Subcutaneous abdominal adipose tissue (tissue), 5 donors: ENCODE measurements around the gene DHX58.

Experiments
- H3K27ac ChIP-seq: one replicate; pipeline ENCODE4 v1.7.0; 2013; ENCODE audit warnings: low read depth, mild to moderate bottlenecking, inconsistent platforms, low read length, moderate library complexity
- H3K27me3 ChIP-seq, 5 donors: one replicate each; pipeline ENCODE4 v1.7.0; 2013; ENCODE audit warnings: low read length in 5 of 5, inconsistent platforms in 1 of 5; ENCODE audit not compliant: control insufficient read depth in 5 of 5, insufficient read depth in 4 of 5
- H3K36me3 ChIP-seq, 5 donors: one replicate each; pipeline ENCODE4 v1.7.0; 2013; ENCODE audit warnings: low read length in 5 of 5; ENCODE audit not compliant: control insufficient read depth in 5 of 5, insufficient read depth in 5 of 5
- H3K4me1 ChIP-seq, 5 donors: one replicate each; pipeline ENCODE4 v1.7.0; 2013; ENCODE audit warnings: low read length in 5 of 5, mild to moderate bottlenecking in 3 of 5, moderate library complexity in 1 of 5; ENCODE audit not compliant: control insufficient read depth in 5 of 5, insufficient read depth in 5 of 5
- H3K4me3 ChIP-seq, 5 donors: one replicate each; pipeline ENCODE4 v1.7.0; 2013; ENCODE audit warnings: low read length in 5 of 5, low read depth in 1 of 5
- H3K9ac ChIP-seq, 5 donors: one replicate each; pipeline ENCODE4 v1.7.0; 2013; ENCODE audit warnings: low read length in 5 of 5, mild to moderate bottlenecking in 4 of 5, moderate library complexity in 3 of 5
- H3K9me3 ChIP-seq, 5 donors: one replicate each; pipeline ENCODE4 v1.7.0; 2013; ENCODE audit warnings: low read length in 5 of 5; ENCODE audit not compliant: control insufficient read depth in 5 of 5
- donor health status: healthy.
- donor health status: healthy.
- donor health status: healthy.
- donor health status: healthy.
- donor health status: healthy.

Gene DHX58

GRCh38 chr17:42055027-42055426 lies 57.5 kb downstream of the DHX58 start:
- Histone ChIP-seq H3K4me1 (peaks cover 0 to 8% (median 7%) of the 10 kb centered on the region in 5 donors), H3K27me3 (peaks cover 18 to 38% (median 22%) of the 10 kb centered on the region in 5 donors), H3K9ac (no peak overlapping the region), H3K9me3 (no peaks in the 10 kb centered on the region), H3K36me3 (no peaks in the 10 kb centered on the region), H3K4me3 (no peak overlapping the region), H3K27ac (no peak overlapping the region)

- Histone ChIP-seq H3K27ac (no peak overlapping the region), H3K9me3 (no peaks in the 10 kb centered on the region), H3K9ac (no peak overlapping the region), H3K4me1 (peaks cover 0 to 13% (median 11%) of the 10 kb centered on the region in 5 donors), H3K4me3 (no peak overlapping the region), H3K36me3 (no peaks in the 10 kb centered on the region), H3K27me3 (peaks cover 18 to 34% (median 19%) of the 10 kb centered on the region in 5 donors)
Measured at GRCh38 chr17:42053731-42054500, 58.6 kb downstream of the DHX58 start.

GRCh38 chr17:42052346-42052877 lies 60.1 kb downstream of the DHX58 start:
- Histone ChIP-seq H3K36me3 (no peaks in the 10 kb centered on the region), H3K27me3 (peaks cover 18 to 32% (median 19%) of the 10 kb centered on the region in 5 donors), H3K9me3 (no peaks in the 10 kb centered on the region), H3K4me3 (no peak overlapping the region), H3K4me1 (peaks cover 0 to 13% (median 11%) of the 10 kb centered on the region in 5 donors), H3K27ac (no peak overlapping the region), H3K9ac (no peak overlapping the region)

GRCh38 chr17:42051645-42052044 lies 60.9 kb downstream of the DHX58 start:
- H3K4me3 ChIP-seq: peak overlapping the region in 1 of 5 donors; percentile 68
- peaks cover 14 to 32% (median 19%) of the 10 kb centered on the region in 5 donors for H3K27me3 ChIP-seq
- H3K9ac ChIP-seq: no peak overlapping the region
- no peaks in the 10 kb centered on the region for H3K36me3 ChIP-seq
- H3K9me3 ChIP-seq: no peaks in the 10 kb centered on the region
- H3K27ac ChIP-seq: no peak overlapping the region
- H3K4me1 ChIP-seq: peaks cover 0 to 13% (median 11%) of the 10 kb centered on the region in 5 donors
